ENCODE measurements around the gene F10. TPM values are rescaled to one million over a fixed set of nuclear protein-coding genes. Genes with fewer than 3 reads are reported as not detected.
"Not testable (repeated sequence)": the region's sequence is repeated elsewhere in the genome, so short reads cannot be mapped to it uniquely, and the experiment has no call there.

F10 gene
- total RNA-seq, 1 donor from 2014 or later, result 14.2 TPM

DNA sequence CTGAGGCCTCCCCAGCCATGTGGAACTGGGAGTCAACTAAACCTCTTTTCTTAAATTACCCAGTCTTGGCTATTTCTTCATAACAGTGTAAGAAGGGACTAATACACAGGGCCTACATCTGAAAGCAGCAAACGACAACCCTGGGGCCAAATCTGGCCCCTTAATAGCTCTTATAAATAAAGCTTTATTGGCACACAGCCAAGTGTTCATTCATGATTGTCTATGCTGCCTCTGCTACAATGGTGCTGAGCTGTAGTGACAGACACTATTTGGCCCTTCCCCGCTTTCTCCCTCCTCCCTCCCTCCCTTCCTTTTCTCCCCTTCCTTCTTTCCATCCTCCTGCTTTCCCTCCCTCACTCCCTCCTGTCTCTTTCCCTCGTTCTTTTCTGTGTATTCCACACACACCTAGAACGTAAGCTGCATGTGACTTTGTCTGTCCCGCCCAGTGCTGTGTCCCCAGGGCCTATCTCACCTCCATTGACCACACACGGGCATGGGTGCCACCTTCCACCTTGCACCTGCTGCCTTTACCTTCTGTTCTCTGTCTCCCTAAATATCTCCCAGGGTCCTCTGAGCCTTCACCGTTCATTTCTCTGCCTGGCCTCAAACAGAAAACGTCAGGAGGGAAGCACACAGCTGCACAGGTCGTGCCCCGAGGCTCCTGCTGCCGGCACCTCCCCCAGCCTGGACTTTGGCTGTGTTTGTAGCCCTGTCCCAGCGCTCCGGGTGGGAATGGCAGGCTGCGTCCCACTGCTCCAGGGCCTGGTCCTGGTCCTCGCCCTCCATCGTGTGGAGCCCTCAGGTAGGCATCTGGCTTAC, 35.5 kb downstream of the F10 start, which contains the start of gene PROZ:
PROZ (plus strand) TSS at position 720 of the 819 bp plus-strand sequence; CDS start at position 733, 13 bp downstream.
- DNase-seq (ENCODE audit: low spot score) (no peak), ATAC-seq (no peak)
- intact Hi-C loops (cut with DNase I), result no loop called here

DNA sequence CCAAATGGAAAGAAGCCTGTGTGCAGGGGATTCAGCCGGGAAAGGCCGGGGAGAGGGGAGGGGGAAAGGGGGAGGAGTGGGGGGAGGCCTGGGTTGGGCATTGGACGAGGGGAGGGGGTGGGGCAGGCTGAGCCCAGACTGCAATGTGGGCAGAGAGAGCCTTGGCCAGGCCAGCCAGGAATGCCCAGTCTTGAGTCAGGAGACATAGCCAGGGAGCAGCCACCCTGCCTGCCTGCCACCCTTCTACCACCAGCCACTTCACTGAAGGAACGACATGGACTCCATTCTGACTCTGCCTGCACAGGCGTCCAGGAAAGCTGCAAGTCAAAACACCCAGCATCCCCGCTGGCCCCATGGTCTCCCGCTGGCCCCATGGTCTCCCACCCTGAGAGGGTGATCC, 36.3 kb downstream of the F10 start:
- ATAC-seq, result no peak
- intact Hi-C loops (cut with DNase I), result no loop called here
- no peak for DNase-seq (ENCODE audit: low spot score)

DNA sequence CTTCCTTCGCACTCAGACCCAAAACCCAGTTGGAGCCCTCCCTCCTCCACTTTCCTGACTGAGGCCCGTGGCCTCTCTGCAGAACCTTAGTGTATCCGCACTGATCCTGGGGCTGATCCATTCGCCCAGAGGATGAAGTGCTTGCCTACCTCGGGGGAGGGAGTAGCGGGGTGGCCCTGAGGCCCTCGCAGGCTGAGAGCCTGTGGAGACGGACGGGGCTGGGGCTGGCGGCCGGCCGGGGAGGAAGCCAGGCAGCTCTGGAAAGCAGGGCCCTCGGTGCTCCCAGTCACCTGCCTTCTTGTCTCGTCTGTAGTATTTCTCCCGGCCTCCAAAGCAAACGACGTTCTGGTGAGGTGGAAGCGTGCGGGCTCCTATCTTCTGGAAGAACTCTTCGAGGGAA, 37.1 kb downstream of the F10 start:
- no peak for ATAC-seq
- no peak for DNase-seq (ENCODE audit: low spot score)
- intact Hi-C loops (cut with DNase I), result no loop called here

DNA sequence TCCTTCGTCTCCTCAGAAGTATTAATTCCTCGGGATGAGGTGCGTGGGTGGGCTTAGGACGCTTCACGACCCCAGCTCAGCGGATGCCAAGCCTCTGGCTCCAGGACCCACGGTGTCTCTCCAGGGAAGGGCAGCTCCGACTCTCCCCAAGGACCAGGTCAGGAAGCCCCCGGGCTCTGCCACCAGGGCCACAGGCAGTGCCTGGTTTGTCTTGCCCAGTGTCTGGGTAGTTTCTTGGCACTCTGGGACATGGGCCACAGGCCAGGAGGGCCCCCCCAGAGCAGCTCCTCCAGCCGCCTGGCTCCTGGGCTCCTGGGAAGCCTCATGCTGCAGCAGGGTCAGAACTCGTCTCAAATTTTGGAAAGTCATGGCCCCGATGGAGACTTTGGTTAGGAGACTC, 38.4 kb downstream of the F10 start:
- intact Hi-C loops (cut with DNase I), result no loop called here

DNA sequence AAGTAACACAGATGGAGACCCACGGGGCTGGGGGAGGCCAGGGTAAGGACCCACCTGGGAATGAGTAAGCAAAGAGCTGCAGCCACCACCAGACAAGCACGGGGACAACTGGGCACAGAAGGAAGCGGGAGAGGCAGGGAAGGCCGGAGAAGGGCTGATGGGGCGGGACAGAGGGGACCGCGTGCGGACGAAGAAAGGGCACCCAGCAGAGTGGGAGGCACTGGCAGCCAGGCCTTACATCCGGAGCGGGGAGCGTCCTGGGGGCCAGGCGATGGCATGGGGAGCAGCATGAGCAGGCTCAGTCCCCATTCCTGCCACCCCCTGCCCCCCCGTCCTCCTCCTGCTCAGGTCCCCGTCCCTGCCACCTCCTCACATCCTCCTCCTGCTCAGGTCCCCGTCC, 38.8 kb downstream of the F10 start:
- ATAC-seq (no peak), DNase-seq (ENCODE audit: low spot score) (no peak)
- intact Hi-C loops (cut with DNase I), result no loop called here

More for the DNA sequence above, 38.4 kb downstream of the F10 start:
- ATAC-seq, result no peak
- DNase-seq (ENCODE audit: low spot score), result no peak

DNA sequence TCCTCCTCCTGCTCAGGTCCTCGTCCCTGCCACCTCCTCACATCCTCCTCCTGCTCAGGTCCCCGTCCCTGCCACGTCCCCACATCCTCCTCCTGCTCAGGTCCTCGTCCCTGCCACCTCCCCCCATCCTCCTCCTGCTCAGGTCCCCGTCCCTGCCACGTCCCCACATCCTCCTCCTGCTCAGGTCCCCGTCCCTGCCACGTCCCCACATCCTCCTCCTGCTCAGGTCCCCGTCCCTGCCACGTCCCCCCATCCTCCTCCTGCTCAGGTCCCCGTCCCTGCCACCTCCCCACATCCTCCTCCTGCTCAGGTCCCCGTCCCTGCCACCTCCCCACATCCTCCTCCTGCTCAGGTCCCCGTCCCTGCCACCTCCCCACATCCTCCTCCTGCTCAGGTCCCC, 39.4 kb downstream of the F10 start:
- ATAC-seq; intact Hi-C loops (cut with DNase I); DNase-seq (ENCODE audit: low spot score): not testable (repeated sequence)

DNA sequence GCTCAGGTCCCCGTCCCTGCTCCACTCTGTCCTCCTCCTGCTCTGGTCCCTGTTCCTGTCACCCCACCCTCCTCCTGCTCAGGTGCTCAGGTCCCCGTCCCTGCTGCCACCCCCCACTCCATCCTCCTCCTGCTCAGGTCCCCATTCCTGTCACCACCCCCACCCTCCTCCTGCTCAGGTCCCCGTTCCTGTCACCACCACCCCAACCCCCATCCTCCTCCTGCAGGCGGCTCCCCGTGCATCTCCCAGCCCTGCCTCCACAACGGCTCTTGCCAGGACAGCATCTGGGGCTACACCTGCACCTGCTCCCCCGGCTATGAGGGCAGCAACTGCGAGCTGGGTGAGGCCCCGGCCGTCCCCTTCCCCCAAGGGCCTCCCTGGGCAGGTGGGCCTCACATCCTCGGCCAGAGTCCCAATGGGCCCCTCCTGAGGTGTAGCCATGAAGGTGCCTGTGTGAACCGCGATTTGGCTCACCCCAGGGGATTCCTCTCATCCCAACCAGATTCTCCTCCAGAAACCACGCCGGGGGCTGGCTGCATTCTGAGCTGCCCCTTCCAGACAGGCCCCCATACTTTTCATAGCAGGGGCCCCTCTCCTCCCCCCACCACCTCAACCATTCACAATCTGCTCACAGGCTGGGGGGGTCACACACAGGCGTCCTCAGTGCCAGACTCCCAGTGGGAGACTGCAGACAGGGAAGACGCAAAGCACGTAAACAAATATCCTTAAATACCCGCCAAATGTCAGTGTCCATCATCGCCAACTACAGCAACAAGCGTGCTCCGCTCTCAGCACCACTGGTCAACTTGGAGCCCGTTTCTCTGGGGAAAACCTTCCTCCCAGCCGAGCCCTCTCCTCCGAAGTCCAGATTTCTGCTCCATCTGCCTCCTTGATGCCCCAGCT, 40.4 kb downstream of the F10 start:
- DNase-seq (ENCODE audit: low spot score) (no peak), ATAC-seq (no peak)
- intact Hi-C loops (cut with DNase I), result no loop called here

DNA sequence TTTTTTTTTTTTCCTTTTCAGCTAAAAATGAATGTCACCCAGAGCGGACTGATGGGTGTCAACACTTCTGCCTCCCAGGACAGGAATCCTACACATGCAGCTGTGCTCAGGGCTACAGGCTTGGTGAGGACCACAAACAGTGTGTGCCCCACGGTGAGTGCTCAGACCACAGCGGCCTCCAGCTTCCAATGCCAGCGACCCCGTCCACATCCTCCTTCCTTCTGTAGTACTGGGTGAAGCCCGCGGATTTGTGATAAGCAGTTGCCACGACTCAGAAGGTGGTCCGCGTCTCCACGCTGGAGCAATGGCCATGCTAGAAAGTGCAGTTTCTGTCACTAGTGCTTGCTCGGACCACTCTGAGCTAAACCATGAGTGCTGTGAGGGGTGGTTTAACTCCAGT, 41.9 kb downstream of the F10 start:
- ATAC-seq (no peak), DNase-seq (ENCODE audit: low spot score) (no peak)
- intact Hi-C loops (cut with DNase I), result no loop called here

DNA sequence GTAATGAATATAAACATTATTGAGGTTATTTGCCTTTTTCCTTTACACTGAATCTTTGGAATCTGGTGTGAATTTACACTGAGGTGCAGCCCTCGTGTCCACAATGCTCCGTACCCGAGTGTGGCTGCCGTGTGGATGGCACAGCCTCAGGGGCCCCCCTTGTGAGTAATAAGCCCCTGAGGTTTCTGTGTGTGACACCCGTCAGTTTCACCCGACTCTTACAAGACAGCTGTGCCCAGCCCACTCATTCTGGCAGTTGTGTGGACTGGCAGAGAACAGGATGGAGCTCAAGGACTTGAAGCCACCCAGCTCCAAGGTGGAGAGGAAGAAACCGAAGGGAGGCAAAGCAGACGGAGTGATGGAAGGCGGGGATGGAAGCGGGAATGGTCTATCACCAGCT, 43.7 kb downstream of the F10 start:
- ATAC-seq (no peak), DNase-seq (ENCODE audit: low spot score) (no peak)
- intact Hi-C loops (cut with DNase I), result no loop called here

DNA sequence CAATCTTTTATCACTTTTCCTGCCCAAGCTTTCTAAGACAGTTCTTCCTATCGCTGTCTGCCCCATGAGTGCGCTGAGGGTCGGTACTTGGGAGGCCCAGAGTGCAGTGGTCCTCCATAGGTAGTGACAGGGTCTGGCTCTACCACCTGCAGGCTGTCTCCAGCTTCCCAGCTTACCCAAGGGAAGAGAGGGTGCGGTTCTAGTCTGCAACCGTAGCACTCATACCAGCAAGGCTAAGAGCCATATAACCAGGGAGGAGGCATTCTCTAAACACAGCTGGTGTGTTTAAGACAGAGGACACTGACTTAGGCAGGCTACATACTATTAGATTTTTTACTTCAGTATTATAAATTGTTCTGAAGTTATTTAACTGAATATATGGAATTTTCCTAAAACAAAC, 44.1 kb downstream of the F10 start:
- no peak for DNase-seq (ENCODE audit: low spot score)
- intact Hi-C loops (cut with DNase I), result no loop called here
- ATAC-seq, result no peak

DNA sequence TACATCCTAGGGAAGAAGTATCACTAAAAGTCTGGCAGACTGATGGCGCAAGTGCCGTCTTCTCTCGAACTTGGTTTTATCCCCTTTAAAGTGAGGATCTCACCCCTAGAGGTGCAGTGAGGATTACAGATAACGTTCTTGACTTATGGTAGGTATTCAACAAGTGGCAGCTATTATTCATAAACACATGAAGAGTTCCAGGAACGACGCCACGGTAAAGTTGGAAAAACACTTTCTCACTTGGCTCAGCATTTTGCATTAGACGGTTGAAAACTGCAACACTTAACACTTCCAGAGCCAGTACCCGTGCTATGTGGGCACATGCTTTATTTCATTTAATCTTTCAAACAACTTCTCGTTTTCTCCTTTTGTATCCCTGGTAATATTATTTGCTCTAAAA, 44.6 kb downstream of the F10 start:
- DNase-seq (ENCODE audit: low spot score), result no peak
- ATAC-seq, result no peak
- intact Hi-C loops (cut with DNase I), result no loop called here

DNA sequence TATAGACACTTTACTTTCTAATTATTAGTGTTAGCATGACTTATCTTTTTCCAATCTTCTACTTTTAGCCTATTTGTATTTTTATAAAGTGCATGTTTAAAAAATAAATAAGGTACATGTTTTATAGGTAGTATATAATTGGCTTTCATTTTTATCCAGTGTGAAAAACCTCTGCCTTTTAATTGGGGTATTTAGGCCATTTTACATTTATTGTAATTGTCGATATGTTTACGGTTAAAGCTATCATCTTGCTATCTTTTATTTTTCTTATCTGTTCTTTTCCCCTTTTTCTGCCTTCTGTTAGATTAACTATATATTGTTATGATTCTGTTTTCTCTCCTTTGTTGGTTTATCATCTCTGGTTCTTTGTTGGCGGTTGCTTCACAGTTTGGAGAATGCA, 45.0 kb downstream of the F10 start:
- intact Hi-C loops (cut with DNase I), result no loop called here
- ATAC-seq (no peak), DNase-seq (ENCODE audit: low spot score) (no peak)

DNA sequence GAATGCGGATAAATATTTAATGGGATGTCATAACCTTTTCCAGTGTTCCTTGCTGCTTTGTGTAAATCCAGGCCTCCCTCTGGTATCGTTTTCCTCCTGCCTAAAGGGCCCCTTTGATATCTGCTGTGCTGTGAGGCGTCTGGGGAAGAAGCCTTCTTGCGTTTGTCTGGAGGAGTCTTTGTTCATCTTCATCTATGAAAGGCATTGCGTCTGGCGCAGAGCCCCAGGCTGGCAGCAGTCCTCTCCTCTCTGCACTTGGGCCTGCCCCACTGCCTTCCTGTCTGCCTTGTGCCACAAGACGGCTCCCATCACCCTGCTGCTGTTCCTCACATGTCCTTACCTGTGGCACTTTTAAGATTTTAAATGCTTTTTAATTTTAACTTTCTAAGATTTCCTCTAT, 45.6 kb downstream of the F10 start:
- intact Hi-C loops (cut with DNase I), result no loop called here
- DNase-seq (ENCODE audit: low spot score) (no peak), ATAC-seq (no peak)

DNA sequence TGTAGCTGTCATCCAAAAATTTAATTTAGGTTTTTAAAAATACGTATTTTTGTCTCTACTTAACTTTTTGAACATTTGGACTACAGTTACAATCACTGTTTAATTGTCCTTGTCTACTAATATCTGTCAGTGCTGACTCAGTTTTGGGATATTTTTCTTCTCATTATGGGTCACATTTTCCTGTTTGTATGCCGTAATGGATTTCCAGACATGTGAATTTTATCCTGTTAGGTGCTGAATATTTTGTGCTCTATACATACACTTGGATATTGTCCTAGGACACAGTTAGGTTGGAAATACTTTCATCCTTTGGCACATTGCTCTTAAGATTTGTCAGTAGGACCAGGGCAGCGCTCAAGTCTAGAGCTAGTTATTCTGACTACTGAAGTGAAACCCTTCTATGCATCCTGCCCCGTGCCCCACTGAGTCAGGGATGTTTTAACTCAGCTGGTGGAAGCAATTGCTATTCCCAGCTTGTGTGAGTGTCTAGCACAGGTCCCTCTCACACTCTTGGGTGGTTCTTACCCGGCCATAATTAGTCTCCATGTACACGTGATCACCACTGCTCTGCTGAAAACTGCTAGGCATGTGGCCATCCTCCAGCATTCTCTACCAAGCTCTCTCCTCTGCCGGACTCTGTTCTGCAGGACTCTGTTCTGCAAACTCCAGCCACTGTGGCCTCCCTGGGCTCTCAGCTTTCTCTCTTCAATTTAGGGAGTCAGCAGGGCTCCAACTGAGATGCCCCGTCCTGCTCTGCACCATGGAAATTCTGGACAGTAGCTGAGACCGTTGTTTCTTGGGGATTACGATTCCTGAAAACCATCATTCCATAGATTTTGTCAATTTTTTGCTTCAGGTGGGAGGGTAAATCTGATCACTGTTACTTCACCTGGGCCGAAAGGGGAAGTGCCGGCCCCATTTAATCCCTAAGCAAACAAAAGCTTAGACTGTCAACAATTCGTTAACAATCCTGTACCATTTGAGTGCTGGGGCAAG, 47.0 kb downstream of the F10 start:
- intact Hi-C loops (cut with DNase I), result no loop called here
- DNase-seq (ENCODE audit: low spot score), result no peak
- ATAC-seq, result no peak

DNA sequence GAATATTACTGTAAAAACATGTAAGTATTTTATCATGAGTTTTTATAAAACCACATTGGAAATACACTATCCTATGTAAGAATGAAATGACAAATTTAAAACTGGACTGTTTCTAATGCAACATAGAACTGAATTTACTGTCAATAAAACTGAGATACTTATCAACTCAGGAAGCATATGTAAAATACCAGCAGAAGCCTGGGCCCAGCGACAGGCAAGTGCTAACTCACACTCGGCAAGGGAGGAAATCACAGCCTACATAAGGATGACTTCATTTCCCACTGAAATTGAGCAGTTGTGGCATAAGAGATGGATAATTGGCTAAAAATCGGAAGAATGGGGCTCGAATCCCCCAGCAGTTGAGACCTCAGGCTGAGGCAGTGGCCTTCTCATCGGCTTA, 47.9 kb downstream of the F10 start:
- intact Hi-C loops (cut with DNase I), result no loop called here

DNA sequence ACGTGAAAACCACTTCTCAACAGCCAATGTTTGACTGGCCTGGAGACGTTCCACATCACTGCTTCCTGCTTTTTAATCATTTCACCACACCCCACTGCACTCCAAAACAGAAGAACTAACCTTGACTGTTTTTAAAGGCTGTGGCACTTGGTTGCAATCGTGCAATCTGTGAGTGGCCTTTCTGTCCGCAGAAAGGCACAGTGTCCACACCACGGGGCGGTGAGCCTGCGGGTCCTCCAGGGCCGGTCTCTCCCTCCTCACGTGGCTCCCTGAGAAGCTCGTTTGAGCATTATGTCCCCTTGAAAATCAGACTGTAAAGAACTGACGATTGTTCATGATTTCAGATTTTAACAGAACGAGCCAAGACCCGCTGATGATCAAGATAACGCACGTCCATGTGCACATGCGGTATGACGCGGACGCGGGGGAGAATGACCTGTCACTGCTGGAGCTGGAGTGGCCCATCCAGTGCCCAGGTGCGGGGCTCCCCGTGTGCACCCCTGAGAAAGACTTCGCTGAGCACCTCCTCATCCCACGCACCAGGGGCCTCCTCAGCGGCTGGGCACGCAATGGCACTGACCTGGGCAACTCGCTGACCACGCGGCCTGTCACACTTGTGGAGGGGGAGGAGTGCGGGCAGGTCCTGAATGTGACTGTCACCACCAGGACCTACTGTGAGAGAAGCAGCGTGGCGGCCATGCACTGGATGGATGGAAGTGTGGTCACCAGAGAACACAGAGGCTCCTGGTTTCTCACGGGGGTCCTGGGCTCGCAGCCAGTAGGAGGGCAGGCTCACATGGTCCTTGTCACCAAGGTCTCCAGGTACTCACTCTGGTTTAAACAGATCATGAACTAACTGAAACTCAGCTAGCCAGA, 48.9 kb downstream of the F10 start:
- intact Hi-C loops (cut with DNase I), result no loop called here
- ATAC-seq, result no peak
- DNase-seq (ENCODE audit: low spot score), result no peak

More for the DNA sequence above, 47.9 kb downstream of the F10 start:
- DNase-seq (ENCODE audit: low spot score) (no peak), ATAC-seq (no peak)

DNA sequence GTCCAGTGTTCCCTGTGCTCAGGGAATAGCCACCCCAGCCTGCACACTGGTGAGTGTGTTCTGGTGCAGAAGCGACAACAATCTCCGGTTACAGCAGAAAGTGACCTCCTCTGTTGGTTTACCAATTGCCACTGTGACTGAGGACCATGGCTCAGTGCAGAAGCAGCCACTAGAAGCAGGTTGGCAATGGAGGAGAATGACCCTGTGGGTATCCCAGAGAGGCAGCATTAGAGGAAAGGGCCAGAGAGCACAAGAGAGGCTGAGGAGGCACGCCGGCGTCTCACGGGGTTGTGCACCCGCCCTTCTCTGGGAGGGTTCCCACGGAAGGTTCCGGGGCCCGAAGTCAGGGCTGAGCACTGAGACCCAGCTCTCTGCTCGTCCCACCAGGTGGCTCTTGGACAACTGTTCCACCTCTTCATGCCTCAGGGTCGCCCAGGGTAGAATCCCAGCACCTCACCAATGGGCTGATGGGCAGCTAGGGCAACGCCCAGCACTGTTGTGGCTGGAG, 49.9 kb downstream of the F10 start:
- no peak for ATAC-seq
- no peak for DNase-seq (ENCODE audit: low spot score)
- intact Hi-C loops (cut with DNase I), result no loop called here

DNA sequence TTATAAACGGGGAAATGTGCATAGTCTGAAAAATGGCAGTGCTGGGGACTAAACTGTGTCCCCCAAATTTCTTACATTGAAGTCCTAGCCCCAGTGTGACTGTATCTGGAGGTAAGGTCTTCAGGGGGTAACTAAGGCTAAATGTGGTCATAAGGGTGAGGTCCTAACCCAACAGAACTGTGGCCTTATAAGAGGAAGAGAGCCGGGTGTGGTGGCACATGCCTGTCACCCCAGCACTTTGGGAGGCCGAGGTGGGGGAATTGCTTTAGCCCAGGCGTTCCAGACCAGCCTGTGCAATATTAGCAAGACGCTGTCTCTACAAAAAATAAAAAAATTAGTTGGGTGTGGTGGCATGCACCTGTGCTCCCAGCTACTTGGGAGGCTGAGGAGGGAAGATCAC, 53.7 kb downstream of the F10 start:
- intact Hi-C loops (cut with DNase I), result no loop called here
- DNase-seq (ENCODE audit: low spot score), result no peak
- ATAC-seq, result no peak

Data from sciatic nerve (tissue), 2 donors.